ENCODE data around the gene MPC2. TPM values are rescaled to one million over a fixed set of nuclear protein-coding genes. Genes with fewer than 3 reads are reported as not detected.

MPC2 gene
- total RNA-seq, 1 experiment from 2014 or later, result 71.7 TPM

GRCh38 chr1:167913895-167914496 is 22.9 kb downstream of the MPC2 start, which contains the start of gene ADCY10:
Gene ADCY10 (minus strand): TSS chr1:167914134. CDS start chr1:167905140, 8,994 bp downstream.
- ATAC-seq (no peak), DNase-seq (ENCODE audit: low read depth, low spot score) (no peak)
- TF ChIP-seq SIN3A (IDR thresholded peaks at IDR 0.05; ENCODE audit: borderline replicate concordance, insufficient read depth, low read depth, low read length) (no peak), REST (IDR thresholded peaks at IDR 0.05; ENCODE audit: insufficient read depth in 1 of 2, low read depth in 2 of 2, low read length in 1 of 2) (no peak), CTCF (IDR thresholded peaks at IDR 0.05) (no peak), POLR2AphosphoS5 (IDR thresholded peaks at IDR 0.05; ENCODE audit: low read depth, low read length) (no peak)
- in situ Hi-C loops (cut with HindIII; ENCODE audit: low pct_unique_long_range_greater_than_20kb, low sequenced_read_pairs), result no loop called here
- no TSS peak for BruUV-seq (replicated peaks)
- Histone ChIP-seq H3K36me3 (ENCODE audit: control insufficient read depth, insufficient read depth, low read length) (no peaks in the 10 kb centered on the region; the same call in none of the 2 replicates), H3K4me1 (ENCODE audit: control insufficient read depth, insufficient read depth, low read length) (no peaks in the 10 kb centered on the region), H3K4me3 (ENCODE audit: low read depth in 2 of 2, low read length in 2 of 2) (no peak within 1 kb of the TSS), H3K27ac (ENCODE audit: low read length) (no peak within 1 kb of the TSS), H3K9me3 (ENCODE audit: control insufficient read depth, insufficient read depth, low read depth, low read length) (peaks cover 9% of the 10 kb centered on the region; the same call in 1 of the 2 replicates), H3K27me3 (ENCODE audit: control insufficient read depth, insufficient read depth, low read length) (no peaks in the 10 kb centered on the region)
- intact Hi-C loops (cut with micrococcal nuclease; ENCODE audit: unreplicated experiment), result no loop called here
- ChIA-PET POLR2A (no interaction called here), CTCF (no interaction called here)

GRCh38 chr1:167912294-167912693 is 24.6 kb downstream of the MPC2 start:
- CTCF ChIA-PET, result no interaction called here

More at GRCh38 chr1:167912294-167912693, 24.6 kb downstream of the MPC2 start:
- POLR2A ChIA-PET, result no interaction called here
- no peaks in the 10 kb centered on the region; the same call in none of the 2 replicates for H3K36me3 ChIP-seq (ENCODE audit: control insufficient read depth, insufficient read depth, low read length)
- peaks cover 11% of the 10 kb centered on the region; the same call in 1 of the 2 replicates for H3K9me3 ChIP-seq (ENCODE audit: control insufficient read depth, insufficient read depth, low read depth, low read length)
- TF ChIP-seq REST (IDR thresholded peaks at IDR 0.05; ENCODE audit: insufficient read depth in 1 of 2, low read depth in 2 of 2, low read length in 1 of 2) (no peak), POLR2AphosphoS5 (IDR thresholded peaks at IDR 0.05; ENCODE audit: low read depth, low read length) (no peak), SIN3A (IDR thresholded peaks at IDR 0.05; ENCODE audit: borderline replicate concordance, insufficient read depth, low read depth, low read length) (no peak), CTCF (IDR thresholded peaks at IDR 0.05) (no peak), TCF7L2 (IDR thresholded peaks at IDR 0.05; ENCODE audit: low read depth, low read length) (no peak)
- no peaks in the 10 kb centered on the region for H3K27me3 ChIP-seq (ENCODE audit: control insufficient read depth, insufficient read depth, low read length)
- no peaks in the 10 kb centered on the region for H3K4me1 ChIP-seq (ENCODE audit: control insufficient read depth, insufficient read depth, low read length)
- BruUV-seq (replicated peaks), result no TSS peak
- intact Hi-C loops (cut with micrococcal nuclease; ENCODE audit: unreplicated experiment), result no loop called here
- DNase-seq (ENCODE audit: low read depth, low spot score) (no peak), ATAC-seq (no peak)
- in situ Hi-C loops (cut with HindIII; ENCODE audit: low pct_unique_long_range_greater_than_20kb, low sequenced_read_pairs), result no loop called here
- H3K4me3 ChIP-seq (ENCODE audit: low read depth in 2 of 2, low read length in 2 of 2), result no peak overlapping the region
- no peak overlapping the region for H3K27ac ChIP-seq (ENCODE audit: low read length)

All from Panc1 (cell line).